CD4-positive, alpha-beta memory T cell (primary cell): ENCODE data around the gene TMC4. TPM values are rescaled to one million over a fixed set of nuclear protein-coding genes. Genes with fewer than 3 reads are reported as not detected.
"Not testable (repeated sequence)": the region's sequence is repeated elsewhere in the genome, so short reads cannot be mapped to it uniquely, and the experiment has no call there.

Experiments used
- CTCF ChIA-PET: fragments of 350-600 bp; sonication (Branson Sonifier 250); formaldehyde crosslinking; loops from one replicate; lab custom pipeline; 2021; ENCODE audit warnings: inconsistent platforms; ENCODE audit not compliant: partially characterized antibody; lab: Charles Lee
- POLR2A ChIA-PET: fragments of 350-600 bp; sonication (Branson Sonifier 250); formaldehyde crosslinking; loops from one replicate; lab custom pipeline; 2021; ENCODE audit not compliant: partially characterized antibody; lab: Charles Lee
- DNase-seq, 5 donors: peaks; one replicate each; pipeline versions ENCODE4 v3.0.0 to v3.0.0-alpha.2; 2020 to 2022; ENCODE audit warnings: mixed read lengths in 1 of 5
- H3K27ac ChIP-seq: one replicate; pipeline ENCODE4 v1.7.0; 2013; ENCODE audit warnings: low read depth, low read length
- H3K27me3 ChIP-seq: 2 replicates; pipeline ENCODE4 v1.7.0; 2013; ENCODE audit warnings: mild to moderate bottlenecking, low read length, moderate library complexity; ENCODE audit not compliant: insufficient read depth
- H3K36me3 ChIP-seq: 2 replicates; pipeline ENCODE4 v1.7.0; 2013; ENCODE audit warnings: mild to moderate bottlenecking, low read length, moderate library complexity; ENCODE audit not compliant: insufficient read depth
- H3K4me1 ChIP-seq: 2 replicates; pipeline ENCODE4 v1.7.0; 2013; ENCODE audit warnings: mild to moderate bottlenecking, low read length, moderate library complexity; ENCODE audit not compliant: insufficient read depth
- H3K4me3 ChIP-seq, 2 donors: one replicate each; pipeline ENCODE4 v1.7.0; 2013; ENCODE audit warnings: low read length in 2 of 2, mild to moderate bottlenecking in 1 of 2
- H3K9me3 ChIP-seq, 2 donors: one replicate each; pipeline ENCODE4 v1.7.0; 2013; ENCODE audit warnings: low read length in 2 of 2, control low read depth in 1 of 2; ENCODE audit not compliant: control insufficient read depth in 1 of 2
- H3K27ac Mint-ChIP-seq, 7 donors: one replicate each; pipeline ENCODE4 v1.8.0; 2020 to 2021; ENCODE audit warnings: mixed read lengths in 7 of 7, mild to moderate bottlenecking in 6 of 7, inconsistent platforms in 3 of 7, moderate library complexity in 3 of 7
- H3K27me3 Mint-ChIP-seq, 2 donors: one replicate each; pipeline ENCODE4 v1.8.0; 2020 to 2021; ENCODE audit warnings: mixed read lengths in 2 of 2
- H3K36me3 Mint-ChIP-seq, 2 donors: one replicate each; pipeline ENCODE4 v1.8.0; 2020 to 2021; ENCODE audit warnings: mixed read lengths in 2 of 2, inconsistent platforms in 1 of 2, mild to moderate bottlenecking in 1 of 2
- H3K4me1 Mint-ChIP-seq, 4 donors: one replicate each; pipeline ENCODE4 v1.8.0; 2020 to 2021; ENCODE audit warnings: mixed read lengths in 4 of 4, mild to moderate bottlenecking in 1 of 4
- H3K4me3 Mint-ChIP-seq, 8 donors: one replicate each; pipeline ENCODE4 v1.8.0; 2020 to 2021; ENCODE audit warnings: mixed read lengths in 8 of 8, mild to moderate bottlenecking in 7 of 8, moderate library complexity in 6 of 8, inconsistent platforms in 3 of 8
- H3K9me3 Mint-ChIP-seq, 8 donors: one replicate each; pipeline ENCODE4 v1.8.0; 2020 to 2021; ENCODE audit warnings: mixed read lengths in 8 of 8, mild to moderate bottlenecking in 5 of 8, inconsistent platforms in 3 of 8, moderate library complexity in 1 of 8
- intact Hi-C: fragments of 100-400 bp; cut with micrococcal nuclease; formaldehyde crosslinking; loops from one replicate; pipeline ENCODE4 v1.15.1; 2023
- polyA plus RNA-seq, 2 donors: library from polyadenylated mRNA; unstranded; fragments of 300-500 nt; fragmentation: Illumina TruSeq; gene quantifications; one replicate each; pipeline ENCODE4 v1.2.3, GENCODE V29; 2021
- total RNA-seq, 2 experiments: library from RNA; stranded (reverse); gene quantifications; one replicate each; pipeline ENCODE4 v1.2.3, GENCODE V29; 2021

Gene TMC4
- total and polyA plus RNA-seq, 4 experiments from 2014 or later: 0.61 to 3.3 (median 0.91) TPM

- no peak overlapping the region for H3K4me3 ChIP-seq
- ChIA-PET CTCF (interaction anchor here (10.4 kb wide), 1 partner anchor 19 kb away, joined by 56 read pairs; the partner anchor contains the start of genes MBOAT7 and TSEN34), POLR2A (interaction anchor here (1.2 to 5.3 kb wide), 4 partner anchors 9 to 72 kb away, joined by 3 to 66 read pairs (median 23); partner anchors contain the start of genes CNOT3, MBOAT7, RPS9 and TSEN34)
- H3K27ac ChIP-seq: no peak overlapping the region
- no peaks in the 10 kb centered on the region for H3K9me3 ChIP-seq
- intact Hi-C loops: no loop called here
- no peak for DNase-seq
- H3K36me3 ChIP-seq: peaks cover 44% of the 10 kb centered on the region
- Mint-ChIP-seq H3K4me3 (peak overlapping the region in 6 of 8 donors; percentile 2 to 69 (median 40)), H3K27me3 (no peaks in the 10 kb centered on the region), H3K27ac (peak overlapping the region in 5 of 7 donors; percentile 63 to 86 (median 78)), H3K4me1 (peaks cover 46 to 77% (median 60%) of the 10 kb centered on the region in 4 donors), H3K9me3 (peaks cover 0 to 1% (median 0%) of the 10 kb centered on the region in 8 donors), H3K36me3 (peaks cover 39 to 51% of the 10 kb centered on the region in 2 donors)
- H3K4me1 ChIP-seq: peaks cover 76% of the 10 kb centered on the region
- no peaks in the 10 kb centered on the region for H3K27me3 ChIP-seq
Observed at GRCh38 chr19:54208784-54209057, 35.8 kb upstream of the TMC4 start.

GRCh38 chr19:54207983-54208783 lies 35.2 kb upstream of the TMC4 start:
- H3K4me1 Mint-ChIP-seq: peaks cover 50 to 83% (median 65%) of the 10 kb centered on the region in 4 donors
- intact Hi-C loops: no loop called here

GRCh38 chr19:54207676-54207982 lies 34.7 kb upstream of the TMC4 start:
- Mint-ChIP-seq H3K27me3 (no peaks in the 10 kb centered on the region), H3K4me3 (peak overlapping the region in 6 of 8 donors; percentile 2 to 69 (median 42)), H3K9me3 (peaks cover 0 to under 1% (median 0%) of the 10 kb centered on the region in 8 donors), H3K36me3 (peaks cover 50 to 60% of the 10 kb centered on the region in 2 donors), H3K4me1 (peaks cover 55 to 88% (median 69%) of the 10 kb centered on the region in 4 donors), H3K27ac (peak overlapping the region in 6 of 7 donors; percentile 63 to 86 (median 77))
- H3K9me3 ChIP-seq: no peaks in the 10 kb centered on the region
- no peak overlapping the region for H3K27ac ChIP-seq
- intact Hi-C loops: no loop called here
- no peak overlapping the region for H3K4me3 ChIP-seq
- ChIA-PET POLR2A (interaction anchor here (1.2 to 5.3 kb wide), 3 partner anchors 8 to 70 kb away, joined by 4 to 66 read pairs (median 42); partner anchors contain the start of genes CNOT3, MBOAT7, RPS9 and TSEN34), CTCF (interaction anchor here (10.4 kb wide), 1 partner anchor 18 kb away, joined by 56 read pairs; the partner anchor contains the start of genes MBOAT7 and TSEN34)
- no peak for DNase-seq
- peaks cover 55% of the 10 kb centered on the region for H3K36me3 ChIP-seq
- H3K4me1 ChIP-seq: peaks cover 87% of the 10 kb centered on the region
- no peaks in the 10 kb centered on the region for H3K27me3 ChIP-seq

More at GRCh38 chr19:54207983-54208783, 35.2 kb upstream of the TMC4 start:
- Histone ChIP-seq H3K9me3 (no peaks in the 10 kb centered on the region), H3K27ac (peak overlapping the region; percentile 9), H3K36me3 (peaks cover 50% of the 10 kb centered on the region), H3K4me1 (peaks cover 82% of the 10 kb centered on the region), H3K4me3 (no peak overlapping the region), H3K27me3 (no peaks in the 10 kb centered on the region)
- ChIA-PET POLR2A (interaction anchor here (1.2 to 5.3 kb wide), 4 partner anchors 8 to 71 kb away, joined by 3 to 66 read pairs (median 23); partner anchors contain the start of genes CNOT3, MBOAT7, RPS9 and TSEN34), CTCF (interaction anchor here (10.4 kb wide), 1 partner anchor 18 kb away, joined by 56 read pairs; the partner anchor contains the start of genes MBOAT7 and TSEN34)
- DNase-seq: peak in 4 of 5 donors; percentile 40 to 62 (median 50)
- peaks cover 45 to 54% of the 10 kb centered on the region in 2 donors for H3K36me3 Mint-ChIP-seq
- H3K27ac Mint-ChIP-seq: peak overlapping the region; percentile 63 to 86 (median 78)
- H3K4me3 Mint-ChIP-seq: peak overlapping the region in 7 of 8 donors; percentile 2 to 69 (median 39)
- peaks cover 0 to 1% (median 0%) of the 10 kb centered on the region in 8 donors for H3K9me3 Mint-ChIP-seq
- no peaks in the 10 kb centered on the region for H3K27me3 Mint-ChIP-seq

- intact Hi-C loops: not testable (repeated sequence)
- H3K27ac Mint-ChIP-seq: peak overlapping the region in 4 of 7 donors; percentile 63 to 86 (median 75)
- H3K36me3 ChIP-seq: peaks cover 59% of the 10 kb centered on the region
Observed at GRCh38 chr19:54207193-54207592, 34.2 kb upstream of the TMC4 start.

GRCh38 chr19:54206831-54207177 lies 33.8 kb upstream of the TMC4 start:
- Histone ChIP-seq H3K36me3 (peaks cover 63% of the 10 kb centered on the region), H3K27ac (no peak overlapping the region), H3K9me3 (no peaks in the 10 kb centered on the region), H3K4me3 (no peak overlapping the region), H3K27me3 (no peaks in the 10 kb centered on the region), H3K4me1 (peaks cover 96% of the 10 kb centered on the region)
- CTCF ChIA-PET: interaction anchor here (1.0 to 10.4 kb wide), 2 partner anchors 17 to 59 kb away, joined by 3 to 56 read pairs; partner anchors contain the start of genes MBOAT7 and TSEN34
- H3K9me3 Mint-ChIP-seq: no peaks in the 10 kb centered on the region
- intact Hi-C loops: no loop called here
- H3K27ac Mint-ChIP-seq: peak overlapping the region in 2 of 7 donors; percentile 78 to 86
- H3K27me3 Mint-ChIP-seq: no peaks in the 10 kb centered on the region
- DNase-seq: peak in 1 of 5 donors; percentile 39
- POLR2A ChIA-PET: interaction anchor here (9.8 kb wide), 1 partner anchor 18 kb away, joined by 256 read pairs; the partner anchor contains the start of genes MBOAT7 and TSEN34
- peaks cover 58 to 68% of the 10 kb centered on the region in 2 donors for H3K36me3 Mint-ChIP-seq
- H3K4me1 Mint-ChIP-seq: peaks cover 60 to 97% (median 76%) of the 10 kb centered on the region in 4 donors
- peak overlapping the region in 2 of 8 donors; percentile 8 to 27 for H3K4me3 Mint-ChIP-seq

More at GRCh38 chr19:54207193-54207592, 34.2 kb upstream of the TMC4 start:
- not testable (repeated sequence) for H3K27ac ChIP-seq, H3K9me3 ChIP-seq, DNase-seq, H3K27me3 Mint-ChIP-seq, H3K27me3 ChIP-seq, H3K9me3 Mint-ChIP-seq, H3K4me3 ChIP-seq
- ChIA-PET CTCF (interaction anchor here (10.4 kb wide), 1 partner anchor 17 kb away, joined by 56 read pairs; the partner anchor contains the start of genes MBOAT7 and TSEN34), POLR2A (interaction anchor here (1.2 to 9.8 kb wide), 2 partner anchors 18 to 70 kb away, joined by 4 to 256 read pairs; partner anchors contain the start of genes CNOT3, MBOAT7 and TSEN34)
- peaks cover 92% of the 10 kb centered on the region for H3K4me1 ChIP-seq
- H3K36me3 Mint-ChIP-seq: peaks cover 55 to 64% of the 10 kb centered on the region in 2 donors
- H3K4me1 Mint-ChIP-seq: peaks cover 60 to 93% (median 74%) of the 10 kb centered on the region in 4 donors
- peak overlapping the region in 4 of 8 donors; percentile 2 to 46 (median 22) for H3K4me3 Mint-ChIP-seq

GRCh38 chr19:54206030-54206830 lies 33.3 kb upstream of the TMC4 start:
- no peaks in the 10 kb centered on the region for H3K9me3 Mint-ChIP-seq
- Histone ChIP-seq H3K9me3 (no peaks in the 10 kb centered on the region), H3K4me1 (peaks cover 99% of the 10 kb centered on the region), H3K27ac (no peak overlapping the region), H3K36me3 (peaks cover 66% of the 10 kb centered on the region), H3K4me3 (no peak overlapping the region), H3K27me3 (no peaks in the 10 kb centered on the region)
- ChIA-PET POLR2A (interaction anchor here (1.2 to 9.8 kb wide), 2 partner anchors 11 to 17 kb away, joined by 3 to 256 read pairs; partner anchors contain the start of genes MBOAT7 and TSEN34), CTCF (interaction anchor here (1.0 to 10.4 kb wide), 4 partner anchors 16 to 59 kb away, joined by 3 to 56 read pairs (median 4); partner anchors contain the start of genes MBOAT7 and TSEN34)
- no peaks in the 10 kb centered on the region for H3K27me3 Mint-ChIP-seq
- intact Hi-C loops: no loop called here
- peaks cover 61 to 100% (median 78%) of the 10 kb centered on the region in 4 donors for H3K4me1 Mint-ChIP-seq
- DNase-seq: no peak
- peak overlapping the region in 3 of 7 donors; percentile 47 to 99 (median 48) for H3K27ac Mint-ChIP-seq
- peak overlapping the region in 2 of 8 donors; percentile 27 to 34 for H3K4me3 Mint-ChIP-seq
- H3K36me3 Mint-ChIP-seq: peaks cover 60 to 74% of the 10 kb centered on the region in 2 donors
